Pancreas (tissue), 10 donors: ENCODE data around the gene MAX. TPM values are rescaled to one million over a fixed set of nuclear protein-coding genes. Genes with fewer than 3 reads are reported as not detected.

Source experiments
- ATAC-seq, 4 donors: fragments of 200-7000 bp; cut with Tn5 transposase; one replicate each; pipeline versions ENCODE4 v1.8.0 to v1.9.1; 2020; ENCODE audit warnings: mild to moderate bottlenecking in 4 of 4, moderate library complexity in 4 of 4
- DNase-seq, 6 donors: peaks; one replicate each; pipeline ENCODE4 v3.0.0-alpha.2; 2020
- FAIRE-seq: peaks from 2 replicates; lab custom pipeline; 2012; peaks lifted over from hg19 to GRCh38; lab: Jason Lieb, UNC
- H3K27ac ChIP-seq, 4 donors: fragments of 200-600 bp; sonication (generic); 1 replicate in 3 of 4; 2 replicates in 1 of 4; pipeline versions ENCODE4 v1.5.0 to v1.8.0; 2020
- H3K27me3 ChIP-seq, 4 donors: fragments of 200-600 bp; one replicate each; pipeline ENCODE4 v1.8.0; 2021
- H3K36me3 ChIP-seq, 3 donors: fragments of 200-600 bp; sonication (generic) in 1 of 3; one replicate each; pipeline versions ENCODE4 v1.5.0 to v1.8.0; 2020 to 2021
- H3K4me1 ChIP-seq, 3 donors: fragments of 200-600 bp; one replicate each; pipeline ENCODE4 v1.8.0; 2021
- H3K4me3 ChIP-seq, 4 donors: fragments of 200-600 bp; sonication (generic) in 2 of 4; one replicate each; pipeline versions ENCODE4 v1.5.0 to v1.8.0; 2020 to 2021
- H3K9me3 ChIP-seq, 4 donors: fragments of 200-600 bp; one replicate each; pipeline ENCODE4 v1.8.0; 2021
- WGBS, 2 donors: extraction: QIAGEN DNeasy Blood & Tissue Kit; methylation state at CpG; one replicate each; pipeline ENCODE4 v1.1.7; 2013; 5-methylcytosine and 5-hydroxymethylcytosine counted together
- intact Hi-C, 3 donors: fragments of 100-400 bp; cut with DNase I; formaldehyde crosslinking; loops; one replicate each; pipeline versions ENCODE4 v1.11.1 to v1.14.2; 2022
- polyA plus RNA-seq, 2 donors: library from polyadenylated mRNA; stranded (reverse); fragments of 200-250 nt; gene quantifications; one replicate each; pipeline ENCODE4 v1.2.3, GENCODE V29; 2013
- total RNA-seq, 6 donors: library from RNA; stranded (reverse); fragmentation: NEBNext Ultra II Directional in 4 of 6; extraction: Animal tissue kit (Norgen Biotek cat#: 25700) in 4 of 6; gene quantifications; one replicate each; pipeline versions ENCODE4 v1.2.1 to v1.2.4, GENCODE V29; 2021 to 2023
- TF ChIP-seq, protein P1 (sequence below), 4 donors: fragments of 200-600 bp; sonication (generic) in 3 of 4; IDR thresholded peaks; one replicate each; pipeline versions ENCODE4 v1.5.0 to v1.8.0; 2021; ENCODE audit warnings: antibody characterized with exemption in 4 of 4
- donor health status: healthy with polysubstance abuse.
- donor health status: DM: no; HTN: no; CAD: no; lungs with moderate emphysema.
- donor health status: DM: no; HTN: no; CAD: no.
- donor health status: control.
- donor health status: control.
- donor health status: Bipolar disorder and iron deficiency.
- donor health status: DM: yes; HTN: yes; CAD: no.
- donor health status: DM: no; HTN: no; CAD: no.
- donor health status: DM: no; HTN: no; CAD: no.
- donor health status: DM: yes; HTN: yes; CAD: no.

Gene MAX
- total and polyA plus RNA-seq, 8 donors, result 19.7 to 48.9 (median 34.5) TPM

DNA sequence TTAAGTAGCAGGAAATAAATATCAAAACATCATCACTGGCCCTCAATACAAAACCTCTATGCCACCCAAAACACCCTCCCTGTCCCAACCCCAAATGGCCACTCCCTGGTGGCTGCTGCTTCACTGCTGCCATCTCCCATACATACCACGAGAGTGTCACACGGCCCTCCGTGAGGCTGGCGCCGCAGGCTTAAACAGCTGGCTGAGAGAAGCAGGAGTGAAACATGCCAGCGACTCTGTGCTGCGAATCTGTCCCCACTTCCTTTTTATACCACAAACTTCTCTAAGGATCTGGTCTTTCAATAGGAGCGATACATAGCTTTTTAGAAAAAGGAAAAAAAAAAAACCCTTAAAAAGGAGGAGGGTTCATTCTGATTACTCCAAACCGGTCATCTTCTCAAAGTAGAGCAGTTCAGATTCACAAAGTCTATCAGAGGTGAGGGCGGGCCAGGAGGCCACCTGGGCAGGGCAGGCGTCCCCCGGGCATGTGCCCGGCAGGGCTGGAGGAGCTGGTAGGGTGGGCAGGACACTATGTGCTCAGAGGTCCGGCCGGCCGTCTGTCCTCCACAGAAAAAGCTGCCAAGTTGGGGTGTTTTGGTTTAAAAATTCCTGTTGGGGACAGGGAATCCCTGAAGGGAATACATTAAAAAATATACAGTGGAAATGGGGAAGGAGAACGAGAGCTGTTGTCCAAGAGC is 26.5 kb downstream of the MAX start:
- 91 to 96% methylated on average over 17 of the region's 17 CpGs for WGBS, 2 donors
- peak in 1 of 4 donors; percentile 37 for ATAC-seq
- H3K27ac ChIP-seq, result no peak overlapping the region

DNA sequence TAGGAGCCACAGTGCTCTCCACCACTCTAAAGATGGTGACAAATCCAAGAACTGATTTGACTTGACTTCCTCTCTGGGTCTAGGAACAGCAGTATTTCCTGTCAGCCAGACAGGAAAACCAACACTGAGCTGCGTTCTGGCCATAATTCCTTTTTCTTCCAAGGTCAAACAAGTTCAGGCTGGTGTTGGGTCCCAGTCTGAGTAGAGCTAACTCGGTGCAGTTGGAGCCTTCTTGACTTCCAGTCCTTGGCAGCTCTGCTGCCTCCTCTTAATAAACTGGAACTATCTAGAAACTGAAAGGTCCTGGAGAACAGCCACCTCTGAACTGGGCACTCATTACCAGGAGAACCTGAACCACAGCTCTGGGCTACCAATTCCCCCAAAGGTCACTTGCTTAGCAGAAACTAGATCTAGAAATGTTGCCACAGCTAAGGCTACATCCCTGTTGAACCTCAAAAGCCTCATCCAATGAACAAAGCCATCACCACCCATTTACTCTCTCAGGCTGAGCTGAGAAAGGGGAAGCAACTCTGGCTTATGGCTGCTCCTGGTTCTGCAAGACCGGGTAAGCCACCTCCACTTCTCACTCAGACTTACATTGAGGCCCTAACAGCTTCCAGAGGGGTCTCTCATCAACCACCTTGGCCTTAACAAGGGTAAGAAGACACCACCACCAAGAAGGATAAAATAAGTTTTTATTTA is 27.7 kb downstream of the MAX start:
- FAIRE-seq (no peak), ATAC-seq (peak in 1 of 4 donors; percentile 9), DNase-seq (no peak)
- TF ChIP-seq, protein P1, sequence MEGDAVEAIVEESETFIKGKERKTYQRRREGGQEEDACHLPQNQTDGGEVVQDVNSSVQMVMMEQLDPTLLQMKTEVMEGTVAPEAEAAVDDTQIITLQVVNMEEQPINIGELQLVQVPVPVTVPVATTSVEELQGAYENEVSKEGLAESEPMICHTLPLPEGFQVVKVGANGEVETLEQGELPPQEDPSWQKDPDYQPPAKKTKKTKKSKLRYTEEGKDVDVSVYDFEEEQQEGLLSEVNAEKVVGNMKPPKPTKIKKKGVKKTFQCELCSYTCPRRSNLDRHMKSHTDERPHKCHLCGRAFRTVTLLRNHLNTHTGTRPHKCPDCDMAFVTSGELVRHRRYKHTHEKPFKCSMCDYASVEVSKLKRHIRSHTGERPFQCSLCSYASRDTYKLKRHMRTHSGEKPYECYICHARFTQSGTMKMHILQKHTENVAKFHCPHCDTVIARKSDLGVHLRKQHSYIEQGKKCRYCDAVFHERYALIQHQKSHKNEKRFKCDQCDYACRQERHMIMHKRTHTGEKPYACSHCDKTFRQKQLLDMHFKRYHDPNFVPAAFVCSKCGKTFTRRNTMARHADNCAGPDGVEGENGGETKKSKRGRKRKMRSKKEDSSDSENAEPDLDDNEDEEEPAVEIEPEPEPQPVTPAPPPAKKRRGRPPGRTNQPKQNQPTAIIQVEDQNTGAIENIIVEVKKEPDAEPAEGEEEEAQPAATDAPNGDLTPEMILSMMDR (IDR thresholded peaks at IDR 0.05), result no peak
- H3K4me3 ChIP-seq, result no peak overlapping the region
- peak overlapping the region in 1 of 4 donors; percentile 42 for H3K27ac ChIP-seq
- no peaks in the 10 kb centered on the region for H3K9me3 ChIP-seq
- no peaks in the 10 kb centered on the region for H3K27me3 ChIP-seq
- peaks cover 0 to 24% (median 18%) of the 10 kb centered on the region in 3 donors for H3K36me3 ChIP-seq
- H3K4me1 ChIP-seq, result peaks cover 7 to 26% (median 7%) of the 10 kb centered on the region in 3 donors
- intact Hi-C loops, result no loop called here
- WGBS, 2 donors, result 49 to 51% methylated on average over 3 of the region's 3 CpGs

More for the DNA sequence above, 26.5 kb downstream of the MAX start:
- DNase-seq (no peak), FAIRE-seq (no peak)
- Histone ChIP-seq H3K27me3 (no peaks in the 10 kb centered on the region), H3K9me3 (no peaks in the 10 kb centered on the region), H3K36me3 (peaks cover 0 to 24% (median 18%) of the 10 kb centered on the region in 3 donors), H3K4me1 (peaks cover 0 to 15% (median 0%) of the 10 kb centered on the region in 3 donors), H3K4me3 (no peak overlapping the region)
- intact Hi-C loops, result no loop called here
- TF ChIP-seq, protein P1 (IDR thresholded peaks at IDR 0.05), result no peak

DNA sequence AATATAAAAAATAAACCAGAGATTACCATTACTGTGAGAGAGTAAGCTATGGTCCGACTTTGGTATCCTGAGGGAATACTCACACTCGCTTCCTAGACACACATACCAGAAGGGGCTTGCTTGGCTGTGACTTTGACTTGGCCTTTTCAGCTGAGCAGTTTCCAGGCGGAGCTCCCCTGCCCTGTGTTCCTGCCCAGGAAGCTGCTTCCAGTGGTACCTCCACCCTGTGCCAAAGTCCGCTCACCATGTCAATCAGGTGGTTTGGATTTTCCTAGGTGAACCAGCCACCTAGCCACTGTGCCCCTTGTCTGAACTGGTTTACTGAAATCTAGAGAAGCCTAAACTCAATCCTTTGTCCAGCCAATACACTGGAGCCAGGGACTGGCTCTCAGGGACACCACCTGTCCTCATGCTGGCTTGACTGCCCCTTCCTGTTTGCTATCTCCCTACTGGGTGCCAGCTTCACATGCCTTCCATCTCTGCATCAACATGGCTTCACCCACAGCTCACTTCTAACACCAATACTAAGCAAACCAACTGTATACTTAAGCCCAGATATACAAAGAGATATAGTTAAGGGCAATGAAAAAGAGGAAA is 28.6 kb downstream of the MAX start:
- Histone ChIP-seq H3K36me3 (peaks cover 0 to 24% (median 18%) of the 10 kb centered on the region in 3 donors), H3K4me3 (no peak overlapping the region), H3K9me3 (no peaks in the 10 kb centered on the region), H3K27me3 (no peaks in the 10 kb centered on the region), H3K27ac (no peak overlapping the region), H3K4me1 (peaks cover 7 to 26% (median 11%) of the 10 kb centered on the region in 3 donors)
- 90 to 91% methylated on average over 4 of the region's 4 CpGs for WGBS, 2 donors
- intact Hi-C loops, result no loop called here
- no peak for FAIRE-seq
- no peak for ATAC-seq
- TF ChIP-seq, protein P1 (IDR thresholded peaks at IDR 0.05), result no peak
- no peak for DNase-seq

DNA sequence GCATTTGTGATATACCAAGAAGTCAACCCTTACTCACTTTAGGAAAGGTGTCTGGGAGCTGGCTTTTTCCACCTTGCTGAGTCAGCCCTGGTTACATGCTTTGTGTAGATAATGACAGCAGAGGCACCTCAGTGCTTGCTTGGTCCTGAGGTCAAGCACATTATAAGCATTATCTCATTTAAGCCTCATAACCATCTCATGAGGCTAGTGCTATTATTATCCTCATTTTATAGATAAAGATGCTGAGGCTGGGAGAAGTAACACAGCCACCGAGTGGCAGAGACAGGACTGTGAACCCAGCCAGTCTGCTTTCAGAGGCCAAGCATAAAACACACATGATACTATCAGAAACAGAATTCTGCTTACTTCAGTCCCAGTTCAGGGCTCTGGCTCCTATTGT is 29.4 kb downstream of the MAX start:
- H3K27ac ChIP-seq, result no peak overlapping the region
- H3K4me3 ChIP-seq, result no peak overlapping the region
- TF ChIP-seq, protein P1 (IDR thresholded peaks at IDR 0.05), result no peak
- peaks cover 7 to 26% (median 11%) of the 10 kb centered on the region in 3 donors for H3K4me1 ChIP-seq
- WGBS, 2 donors, result 79 to 91% methylated on average over 1 of the region's 1 CpG
- ATAC-seq, result no peak
- H3K36me3 ChIP-seq, result peaks cover 0 to 21% (median 18%) of the 10 kb centered on the region in 3 donors
- intact Hi-C loops, result no loop called here
- FAIRE-seq, result no peak
- DNase-seq, result no peak
- no peaks in the 10 kb centered on the region for H3K9me3 ChIP-seq
- no peaks in the 10 kb centered on the region for H3K27me3 ChIP-seq
